H9 (cell line): ENCODE measurements around the gene NAP1L1. TPM values are rescaled to one million over a fixed set of nuclear protein-coding genes. Genes with fewer than 3 reads are reported as not detected.

Experiments
- DNase-seq: peaks from one replicate; pipeline ENCODE4 v3.0.0-alpha.2; 2017
- H2AFZ ChIP-seq: one replicate; pipeline ENCODE4 v1.6.1; 2013; ENCODE audit warnings: mild to moderate bottlenecking, low read length, control low read depth, moderate library complexity
- H2AK5ac ChIP-seq: 2 replicates; pipeline ENCODE4 v1.6.1; 2013; ENCODE audit warnings: low read length, control low read depth, mixed read lengths; ENCODE audit not compliant: insufficient read length
- H2BK120ac ChIP-seq: one replicate; pipeline ENCODE4 v1.6.1; 2013; ENCODE audit warnings: low read depth, mild to moderate bottlenecking, low read length, control low read depth, inconsistent platforms; ENCODE audit not compliant: poor library complexity, severe bottlenecking
- H2BK12ac ChIP-seq: 2 replicates; pipeline ENCODE4 v1.6.1; 2013; ENCODE audit warnings: low read length, control low read depth, mixed read lengths, low read depth; ENCODE audit not compliant: insufficient read length
- H2BK15ac ChIP-seq: 2 replicates; pipeline ENCODE4 v1.6.1; 2013; ENCODE audit warnings: low read depth, low read length, control low read depth
- H2BK20ac ChIP-seq: one replicate; pipeline ENCODE4 v1.6.1; 2013; ENCODE audit warnings: low read depth, mild to moderate bottlenecking, low read length, control low read depth, inconsistent platforms; ENCODE audit not compliant: poor library complexity, severe bottlenecking
- H2BK5ac ChIP-seq: 2 replicates; pipeline ENCODE4 v1.6.1; 2013; ENCODE audit warnings: low read length, control low read depth, mixed read lengths; ENCODE audit not compliant: insufficient read length
- H3K14ac ChIP-seq: 2 replicates; pipeline ENCODE4 v1.6.1; 2013; ENCODE audit warnings: low read length, control low read depth; ENCODE audit not compliant: insufficient read depth
- H3K18ac ChIP-seq: 2 replicates; pipeline ENCODE4 v1.6.1; 2013; ENCODE audit warnings: low read depth, mild to moderate bottlenecking, mixed read lengths, low read length, control low read depth; ENCODE audit not compliant: insufficient read length
- H3K23ac ChIP-seq: 2 replicates; pipeline ENCODE4 v1.6.1; 2013; ENCODE audit warnings: low read length, control low read depth, mixed read lengths, low read depth; ENCODE audit not compliant: insufficient read length
- H3K23me2 ChIP-seq: 2 replicates; pipeline ENCODE4 v1.6.1; 2013; ENCODE audit warnings: low read depth, mild to moderate bottlenecking, mixed read lengths, low read length, control low read depth; ENCODE audit not compliant: insufficient read length, poor library complexity, severe bottlenecking
- H3K27ac ChIP-seq: 2 replicates; pipeline ENCODE4 v1.5.1; 2013; ENCODE audit warnings: low read length, control low read depth, mixed read lengths, low read depth; ENCODE audit not compliant: insufficient read length
- H3K27me3 ChIP-seq: 2 replicates; pipeline ENCODE4 v1.6.1; 2013; ENCODE audit warnings: low read length, control low read depth, inconsistent platforms; ENCODE audit not compliant: insufficient read depth
- H3K4ac ChIP-seq: 2 replicates; pipeline ENCODE4 v1.6.1; 2013; ENCODE audit warnings: low read depth, mild to moderate bottlenecking, control low read depth, inconsistent platforms, low read length, moderate library complexity
- H3K4me1 ChIP-seq: 2 replicates; pipeline ENCODE4 v1.6.1; 2013; ENCODE audit warnings: low read length, control low read depth, inconsistent platforms; ENCODE audit not compliant: insufficient read depth
- H3K4me2 ChIP-seq: 2 replicates; pipeline ENCODE4 v1.6.1; 2013; ENCODE audit warnings: low read length, control low read depth, mixed read lengths; ENCODE audit not compliant: insufficient read length, insufficient read depth
- H3K56ac ChIP-seq: 2 replicates; pipeline ENCODE4 v1.6.1; 2013; ENCODE audit warnings: low read depth, mild to moderate bottlenecking, mixed read lengths, low read length, control low read depth; ENCODE audit not compliant: insufficient read length
- H3K79me1 ChIP-seq: 2 replicates; pipeline ENCODE4 v1.6.1; 2013; ENCODE audit warnings: low read depth, mild to moderate bottlenecking, moderate library complexity, low read length, control low read depth, inconsistent platforms; ENCODE audit not compliant: insufficient read depth, poor library complexity, severe bottlenecking
- H3K79me2 ChIP-seq: 2 replicates; pipeline ENCODE4 v1.6.1; 2013; ENCODE audit warnings: low read length, control low read depth, inconsistent platforms; ENCODE audit not compliant: insufficient read depth
- H3K9ac ChIP-seq: 2 replicates; pipeline ENCODE4 v1.6.1; 2013; ENCODE audit warnings: low read length, control low read depth, mixed read lengths; ENCODE audit not compliant: insufficient read length; ENCODE audit errors: extremely low read depth
- H3K9me3 ChIP-seq: one replicate; pipeline ENCODE4 v1.6.1; 2013; ENCODE audit warnings: low read depth, low read length, inconsistent platforms; ENCODE audit not compliant: control insufficient read depth
- H3T11ph ChIP-seq: one replicate; pipeline ENCODE4 v1.6.1; 2013; ENCODE audit warnings: mild to moderate bottlenecking, low read length, control low read depth, inconsistent platforms
- H4K20me1 ChIP-seq: one replicate; pipeline ENCODE4 v1.6.1; 2013; ENCODE audit not compliant: control insufficient read depth, insufficient read length, insufficient read depth
- H4K5ac ChIP-seq: 2 replicates; pipeline ENCODE4 v1.6.1; 2013; ENCODE audit warnings: low read depth, mild to moderate bottlenecking, mixed read lengths, low read length, control low read depth; ENCODE audit not compliant: insufficient read length
- H4K8ac ChIP-seq: replicated peaks from 2 replicates; pipeline ENCODE4 v1.6.1; 2013; ENCODE audit warnings: low read length, control low read depth, mixed read lengths, low read depth; ENCODE audit not compliant: insufficient read length
- H4K91ac ChIP-seq: 2 replicates; pipeline ENCODE4 v1.6.1; 2013; ENCODE audit warnings: low read depth, mild to moderate bottlenecking, moderate library complexity, mixed read lengths, low read length, control low read depth; ENCODE audit not compliant: insufficient read length
- H3K27ac Mint-ChIP-seq, 3 experiments: 2 replicates in 2 of 3; 3 replicates in 1 of 3; pipeline ENCODE4 v1.8.0; 2020 to 2021; ENCODE audit warnings: mixed read lengths in 3 of 3, mild to moderate bottlenecking in 1 of 3, moderate library complexity in 1 of 3
- H3K27me3 Mint-ChIP-seq: 2 replicates; pipeline ENCODE4 v1.8.0; 2021; ENCODE audit warnings: low read depth, mild to moderate bottlenecking, moderate library complexity, mixed read lengths
- H3K36me3 Mint-ChIP-seq, 3 experiments: 2 replicates in 2 of 3; 3 replicates in 1 of 3; pipeline ENCODE4 v1.8.0; 2020 to 2021; ENCODE audit warnings: low read depth in 3 of 3, mixed read lengths in 3 of 3; ENCODE audit not compliant: insufficient read depth in 1 of 3
- H3K4me1 Mint-ChIP-seq, 2 experiments: 2 replicates each; pipeline ENCODE4 v1.8.0; 2020; ENCODE audit warnings: mixed read lengths in 2 of 2
- H3K4me3 Mint-ChIP-seq, 2 experiments: 2 replicates in 1 of 2; 3 replicates in 1 of 2; pipeline ENCODE4 v1.8.0; 2020 to 2021; ENCODE audit warnings: mild to moderate bottlenecking in 2 of 2, mixed read lengths in 2 of 2, moderate library complexity in 1 of 2
- H3K9me3 Mint-ChIP-seq, 2 experiments: 2 replicates in 1 of 2; 3 replicates in 1 of 2; pipeline ENCODE4 v1.8.0; 2020; ENCODE audit warnings: mild to moderate bottlenecking in 2 of 2, mixed read lengths in 2 of 2, moderate library complexity in 1 of 2
- WGBS: extraction: QIAGEN DNeasy Blood & Tissue Kit; methylation state at CpG from one replicate; pipeline ENCODE4 v1.1.7; 2013; ENCODE audit warnings: missing lambda C conversion rate, low lambda C conversion rate, mixed read lengths; ENCODE audit not compliant: insufficient read length; ENCODE audit errors: extremely low coverage; 5-methylcytosine and 5-hydroxymethylcytosine counted together
- total RNA-seq: library from RNA; stranded (reverse); gene quantifications from 2 replicates; pipeline ENCODE4 v1.2.1, GENCODE V29; 2021
- TF ChIP-seq, protein P1 (sequence below): fragments of 200-600 bp; sonication (generic); conservative IDR thresholded peaks from 3 replicates; pipeline ENCODE4 v1.8.0; 2021; ENCODE audit warnings: antibody characterized with exemption, mild to moderate bottlenecking

The NAP1L1 gene
- total RNA-seq, 1 experiment from 2014 or later: 1,012 TPM

GRCh38 chr12:76030341-76031080 is 54.0 kb downstream of the NAP1L1 start:
- Histone ChIP-seq H2BK15ac (no peak overlapping the region), H3K4me2 (peak overlapping the region; percentile 54), H3K18ac (no peak overlapping the region), H3K4ac (no peak overlapping the region), H3K23ac (no peak overlapping the region), H4K5ac (no peak overlapping the region), H3K79me1 (no peaks in the 10 kb centered on the region), H3T11ph (no peak overlapping the region), H3K79me2 (peaks cover 11% of the 10 kb centered on the region; the same call in 1 of the 2 replicates), H2BK12ac (no peak overlapping the region), H2BK20ac (no peak overlapping the region), H3K14ac (peak overlapping the region; percentile 51), H4K20me1 (no peaks in the 10 kb centered on the region), H2BK120ac (no peak overlapping the region), H2AFZ (no peak overlapping the region), H2AK5ac (no peak overlapping the region), H3K27me3 (no peaks in the 10 kb centered on the region), H3K9me3 (no peaks in the 10 kb centered on the region), H3K27ac (no peak overlapping the region), H4K8ac (no peak overlapping the region), H3K9ac (peak overlapping the region; percentile 73), H3K56ac (no peak overlapping the region), H2BK5ac (no peak overlapping the region), H4K91ac (no peak overlapping the region), H3K23me2 (peaks cover 9% of the 10 kb centered on the region), H3K4me1 (peaks cover 7% of the 10 kb centered on the region; the same call in 1 of the 2 replicates)
- Mint-ChIP-seq H3K4me3 (peak overlapping the region; percentile 98 to 99), H3K36me3 (peaks cover 5 to 47% (median 32%) of the 10 kb centered on the region in 3 experiments; a peak in 4 of 7 replicates), H3K4me1 (peaks cover 39 to 40% of the 10 kb centered on the region in 2 experiments), H3K9me3 (no peaks in the 10 kb centered on the region; a peak in 1 of 5 replicates), H3K27me3 (peaks cover 3% of the 10 kb centered on the region), H3K27ac (peak overlapping the region; percentile 47 to 91 (median 74); a peak in 6 of 7 replicates)
- WGBS: no CpG with 5 or more reads among the region's 40 CpGs
- TF ChIP-seq, protein P1, sequence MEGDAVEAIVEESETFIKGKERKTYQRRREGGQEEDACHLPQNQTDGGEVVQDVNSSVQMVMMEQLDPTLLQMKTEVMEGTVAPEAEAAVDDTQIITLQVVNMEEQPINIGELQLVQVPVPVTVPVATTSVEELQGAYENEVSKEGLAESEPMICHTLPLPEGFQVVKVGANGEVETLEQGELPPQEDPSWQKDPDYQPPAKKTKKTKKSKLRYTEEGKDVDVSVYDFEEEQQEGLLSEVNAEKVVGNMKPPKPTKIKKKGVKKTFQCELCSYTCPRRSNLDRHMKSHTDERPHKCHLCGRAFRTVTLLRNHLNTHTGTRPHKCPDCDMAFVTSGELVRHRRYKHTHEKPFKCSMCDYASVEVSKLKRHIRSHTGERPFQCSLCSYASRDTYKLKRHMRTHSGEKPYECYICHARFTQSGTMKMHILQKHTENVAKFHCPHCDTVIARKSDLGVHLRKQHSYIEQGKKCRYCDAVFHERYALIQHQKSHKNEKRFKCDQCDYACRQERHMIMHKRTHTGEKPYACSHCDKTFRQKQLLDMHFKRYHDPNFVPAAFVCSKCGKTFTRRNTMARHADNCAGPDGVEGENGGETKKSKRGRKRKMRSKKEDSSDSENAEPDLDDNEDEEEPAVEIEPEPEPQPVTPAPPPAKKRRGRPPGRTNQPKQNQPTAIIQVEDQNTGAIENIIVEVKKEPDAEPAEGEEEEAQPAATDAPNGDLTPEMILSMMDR: no peak
- no peak for DNase-seq
